Measurements from ENCODE around the gene GUCA1A. TPM values are rescaled to one million over a fixed set of nuclear protein-coding genes. Genes with fewer than 3 reads are reported as not detected.

Gene GUCA1A
- total RNA-seq, 1 experiment from 2014 or later, result 17.2 TPM

- Histone ChIP-seq H3K56ac (ENCODE audit: insufficient read length, low read depth, low read length) (no peak overlapping the region), H4K5ac (ENCODE audit: insufficient read length, low read depth, low read length) (no peak overlapping the region), H2AFZ (ENCODE audit: low read length) (no peak overlapping the region), H3K79me2 (ENCODE audit: insufficient read depth, low read length) (peaks cover 10% of the 10 kb centered on the region; the same call in 1 of the 2 replicates), H4K91ac (ENCODE audit: insufficient read length, low read depth, low read length) (no peak overlapping the region), H3K79me1 (ENCODE audit: insufficient read depth, low read depth, low read length, poor library complexity, severe bottlenecking) (no peaks in the 10 kb centered on the region), H2BK120ac (ENCODE audit: low read depth, low read length, poor library complexity, severe bottlenecking) (no peak overlapping the region), H2BK12ac (ENCODE audit: insufficient read length, low read depth, low read length) (no peak overlapping the region), H3K23me2 (ENCODE audit: insufficient read length, low read depth, low read length, poor library complexity, severe bottlenecking) (no peaks in the 10 kb centered on the region), H3K9ac (ENCODE audit: extremely low read depth, insufficient read length, low read length) (no peak overlapping the region), H2BK20ac (ENCODE audit: low read depth, low read length, poor library complexity, severe bottlenecking) (no peak overlapping the region), H2AK5ac (ENCODE audit: insufficient read length, low read length) (no peak overlapping the region), H3K27me3 (ENCODE audit: insufficient read depth, low read length) (no peaks in the 10 kb centered on the region), H3K23ac (ENCODE audit: insufficient read length, low read depth, low read length) (no peak overlapping the region), H3K4ac (ENCODE audit: low read depth, low read length) (no peak overlapping the region), H4K8ac (replicated peaks; ENCODE audit: insufficient read length, low read depth, low read length) (no peak overlapping the region), H3T11ph (ENCODE audit: low read length) (no peak overlapping the region), H2BK5ac (ENCODE audit: insufficient read length, low read length) (no peak overlapping the region), H4K20me1 (ENCODE audit: control insufficient read depth, insufficient read depth, insufficient read length) (no peaks in the 10 kb centered on the region), H3K14ac (ENCODE audit: insufficient read depth, low read length) (no peak overlapping the region), H3K4me1 (ENCODE audit: insufficient read depth, low read length) (peaks cover 2% of the 10 kb centered on the region; the same call in 1 of the 2 replicates), H2BK15ac (ENCODE audit: low read depth, low read length) (no peak overlapping the region), H3K18ac (ENCODE audit: insufficient read length, low read depth, low read length) (no peak overlapping the region), H3K9me3 (ENCODE audit: control insufficient read depth, low read depth, low read length) (no peaks in the 10 kb centered on the region), H3K4me2 (ENCODE audit: insufficient read depth, insufficient read length, low read length) (no peak overlapping the region), H3K27ac (ENCODE audit: insufficient read length, low read depth, low read length) (no peak overlapping the region)
- TF ChIP-seq CTCF (conservative IDR thresholded peaks at IDR 0.05), result no peak
- Mint-ChIP-seq H3K27ac (peak overlapping the region in 1 of 3 experiments; percentile 83; a peak in 1 of 7 replicates), H3K27me3 (ENCODE audit: low read depth) (no peaks in the 10 kb centered on the region), H3K36me3 (ENCODE audit: insufficient read depth in 1 of 3, low read depth in 3 of 3) (peaks cover 47 to 81% (median 73%) of the 10 kb centered on the region in 3 experiments), H3K9me3 (peaks cover 0 to 4% of the 10 kb centered on the region in 2 experiments; a peak in 1 of 5 replicates), H3K4me3 (no peak overlapping the region), H3K4me1 (peaks cover 17 to 18% of the 10 kb centered on the region in 2 experiments)
- no peak for DNase-seq
- WGBS (ENCODE audit: extremely low coverage, insufficient read length, low lambda C conversion rate), result no CpG with 5 or more reads among the region's 2 CpGs
These were observed 43.8 kb upstream of the GUCA1A start for GRCh38 chr6:42129360-42129676.
